IPS DF 6.9 (cell line): Measurements from ENCODE around the gene PDE11A.

Experiments
- DNase-seq: peaks from one replicate; pipeline ENCODE4 v3.0.0-alpha.2; 2013; ENCODE audit warnings: low read depth, low spot score
- H3K27ac ChIP-seq: one replicate; pipeline ENCODE4 v1.5.1; 2013; ENCODE audit warnings: low read length, control low read depth
- H3K27me3 ChIP-seq: 2 replicates; pipeline ENCODE4 v1.6.1; 2013; ENCODE audit warnings: mild to moderate bottlenecking, low read length; ENCODE audit not compliant: control insufficient read depth, insufficient read depth
- H3K36me3 ChIP-seq: 2 replicates; pipeline ENCODE4 v1.6.1; 2013; ENCODE audit warnings: low read length; ENCODE audit not compliant: control insufficient read depth, insufficient read depth
- H3K4me1 ChIP-seq: 2 replicates; pipeline ENCODE4 v1.6.1; 2013; ENCODE audit warnings: low read length; ENCODE audit not compliant: control insufficient read depth, insufficient read depth
- H3K4me3 ChIP-seq: 2 replicates; pipeline ENCODE4 v1.5.1; 2013; ENCODE audit warnings: mild to moderate bottlenecking, low read length
- H3K9me3 ChIP-seq: 2 replicates; pipeline ENCODE4 v1.6.1; 2013; ENCODE audit warnings: low read length, inconsistent platforms; ENCODE audit not compliant: control insufficient read depth, insufficient read depth
- WGBS: extraction: QIAGEN DNeasy Blood & Tissue Kit; methylation state at CpG from one replicate; pipeline ENCODE4 v1.1.7; 2013; ENCODE audit warnings: mixed read lengths, missing lambda C conversion rate; ENCODE audit not compliant: insufficient read length, insufficient coverage; 5-methylcytosine and 5-hydroxymethylcytosine counted together

Gene PDE11A

GRCh38 chr2:177582000-177582399 lies 490.6 kb downstream of the PDE11A start:
- no peak for DNase-seq
- Histone ChIP-seq H3K9me3 (no peaks in the 10 kb centered on the region), H3K4me1 (no peaks in the 10 kb centered on the region), H3K27ac (no peak overlapping the region), H3K27me3 (no peaks in the 10 kb centered on the region), H3K4me3 (no peak overlapping the region), H3K36me3 (no peaks in the 10 kb centered on the region)
- WGBS: no CpG with 5 or more reads among the region's 1 CpG

- WGBS: no CpG with 5 or more reads among the region's 3 CpGs
- no peak for DNase-seq
These were observed 493.0 kb downstream of the PDE11A start for GRCh38 chr2:177579486-177580036.

GRCh38 chr2:177578454-177578853 lies 494.1 kb downstream of the PDE11A start:
- Histone ChIP-seq H3K36me3 (no peaks in the 10 kb centered on the region), H3K4me3 (no peak overlapping the region), H3K4me1 (no peaks in the 10 kb centered on the region), H3K9me3 (no peaks in the 10 kb centered on the region), H3K27me3 (no peaks in the 10 kb centered on the region), H3K27ac (no peak overlapping the region)
- no peak for DNase-seq
- WGBS: no CpG with 5 or more reads among the region's 3 CpGs

More at GRCh38 chr2:177579486-177580036, 493.0 kb downstream of the PDE11A start:
- Histone ChIP-seq H3K36me3 (no peaks in the 10 kb centered on the region), H3K9me3 (no peaks in the 10 kb centered on the region), H3K27ac (no peak overlapping the region), H3K27me3 (no peaks in the 10 kb centered on the region), H3K4me3 (no peak overlapping the region), H3K4me1 (no peaks in the 10 kb centered on the region)

- WGBS: no CpG with 5 or more reads among the region's 1 CpG
- H3K27ac ChIP-seq: no peak overlapping the region
- H3K4me1 ChIP-seq: no peaks in the 10 kb centered on the region
- no peaks in the 10 kb centered on the region for H3K27me3 ChIP-seq
- H3K9me3 ChIP-seq: no peaks in the 10 kb centered on the region
- H3K4me3 ChIP-seq: no peak overlapping the region
- no peak for DNase-seq
- H3K36me3 ChIP-seq: no peaks in the 10 kb centered on the region
These were observed 495.5 kb downstream of the PDE11A start for GRCh38 chr2:177577075-177577474.

GRCh38 chr2:177575358-177575757 lies 497.2 kb downstream of the PDE11A start:
- no CpG with 5 or more reads among the region's 2 CpGs for WGBS

GRCh38 chr2:177574356-177574755 lies 498.2 kb downstream of the PDE11A start:
- no peak overlapping the region for H3K4me3 ChIP-seq
- DNase-seq: no peak
- WGBS: no CpG with 5 or more reads among the region's 7 CpGs
- no peaks in the 10 kb centered on the region for H3K9me3 ChIP-seq
- H3K36me3 ChIP-seq: no peaks in the 10 kb centered on the region
- H3K27me3 ChIP-seq: no peaks in the 10 kb centered on the region
- no peaks in the 10 kb centered on the region for H3K4me1 ChIP-seq
- H3K27ac ChIP-seq: no peak overlapping the region

More at GRCh38 chr2:177575358-177575757, 497.2 kb downstream of the PDE11A start:
- no peaks in the 10 kb centered on the region for H3K9me3 ChIP-seq
- no peaks in the 10 kb centered on the region for H3K4me1 ChIP-seq
- no peak for DNase-seq
- H3K4me3 ChIP-seq: no peak overlapping the region
- H3K36me3 ChIP-seq: no peaks in the 10 kb centered on the region
- no peak overlapping the region for H3K27ac ChIP-seq
- no peaks in the 10 kb centered on the region for H3K27me3 ChIP-seq
